HCT116 (cell line): ENCODE data around the gene SLC12A5.

Source experiments
- CEBPB ChIP-seq: IDR thresholded peaks from 2 replicates; pipeline ENCODE4 v1.6.1; 2012; ENCODE audit warnings: low read depth
- CTCF ChIP-seq, 3 experiments: fragments of 200-600 bp in 1 of 3; sonication (generic) in 1 of 3; IDR thresholded peaks in 2 of 3; conservative IDR thresholded peaks in 1 of 3; 2 replicates each; pipeline ENCODE4 v1.5.1; 2012 to 2017; ENCODE audit warnings: low read depth in 2 of 3, low read length in 2 of 3, antibody characterized with exemption in 1 of 3, borderline replicate concordance in 1 of 3, control low read depth in 1 of 3, mild to moderate bottlenecking in 1 of 3, mixed read lengths in 1 of 3, mixed run types in 1 of 3, moderate library complexity in 1 of 3; ENCODE audit not compliant: insufficient read depth in 1 of 3
- ELF1 ChIP-seq: IDR thresholded peaks from 2 replicates; pipeline ENCODE4 v1.6.1; 2012; ENCODE audit warnings: low read depth, borderline replicate concordance
- MAX ChIP-seq: IDR thresholded peaks from 2 replicates; pipeline ENCODE4 v1.6.1; 2012
- SIN3A ChIP-seq: IDR thresholded peaks from 2 replicates; pipeline ENCODE4 v1.6.1; 2012; ENCODE audit warnings: low read depth
- ZNF274 ChIP-seq: fragments of 200-500 bp; sonication (Bioruptor generic); IDR thresholded peaks from 2 replicates; pipeline ENCODE4 v1.6.1; 2014; ENCODE audit warnings: mild to moderate bottlenecking, low read depth, low read length, inconsistent platforms

- TF ChIP-seq MAX (no peak), ELF1 (no peak), SIN3A (no peak), ZNF274 (no peak), CTCF (IDR thresholded peaks at IDR 0.05 in 2 of 3, conservative IDR thresholded peaks at IDR 0.05 in 1 of 3; ENCODE audit: borderline replicate concordance in 1 of 3, insufficient read depth in 1 of 3, low read depth in 2 of 3, low read length in 2 of 3) (no peak), CEBPB (no peak)
Observed at GRCh38 chr20:46010491-46011391, 18.3 kb upstream of the SLC12A5 start.
